Astrocyte of the spinal cord (primary cell): ENCODE data around the gene FAM89B.

ENCODE experiments used
- DNase-seq: peaks from one replicate; pipeline ENCODE4 v3.0.0; 2011; ENCODE audit warnings: low read depth, low spot score
- H3K4me3 ChIP-seq: 2 replicates; pipeline ENCODE4 v1.5.1; 2011; ENCODE audit warnings: low read depth, mild to moderate bottlenecking, low read length, moderate library complexity
- CTCF ChIP-seq: IDR thresholded peaks from 2 replicates; pipeline ENCODE4 v1.5.1; 2012; ENCODE audit warnings: low read depth, mild to moderate bottlenecking, low read length, inconsistent platforms
- in situ Hi-C: cut with HindIII; loops from 2 replicates; pipeline ENCODE4 v1.10.0; 2017; ENCODE audit warnings: low sequenced_read_pairs

The FAM89B gene

GRCh38 chr11:65623177-65623576 is 50.8 kb downstream of the FAM89B start:
- in situ Hi-C loops: no loop called here
- DNase-seq: no peak
- H3K4me3 ChIP-seq: no peak overlapping the region
- TF ChIP-seq CTCF: no peak
